GM19238 (cell line): ENCODE measurements around the gene DCAF12.

Source experiments
- DNase-seq: peaks from one replicate; pipeline ENCODE4 v3.0.0; 2011; ENCODE audit warnings: low spot score; ENCODE audit not compliant: insufficient read length

DCAF12 gene

DNA sequence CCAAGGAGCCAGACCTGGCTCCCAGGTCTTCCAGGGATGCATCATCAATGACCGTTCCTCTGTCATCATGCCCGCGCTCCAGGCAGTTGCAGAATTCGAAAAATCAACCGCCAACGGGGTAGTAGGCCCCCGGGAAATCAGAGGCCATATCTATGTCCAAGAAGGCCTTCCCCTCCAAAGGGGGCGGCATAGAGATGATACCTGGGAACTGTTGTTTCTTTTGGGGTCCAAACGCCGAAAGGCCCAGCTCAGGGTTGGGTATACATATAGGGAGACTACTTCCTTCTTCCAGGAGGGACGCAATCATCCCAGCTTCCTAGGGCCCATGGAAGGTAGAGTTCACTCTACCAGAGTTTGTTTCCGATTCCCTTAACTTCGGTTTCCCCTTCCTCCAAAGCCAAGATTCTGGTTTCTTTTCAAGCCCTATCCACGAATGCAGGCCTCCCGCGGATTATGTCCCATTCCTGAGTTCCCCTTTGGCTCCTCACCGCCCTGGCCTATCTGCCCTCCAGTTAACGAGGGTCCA lies 754 bp downstream of the DCAF12 start:
- DNase-seq = no peak

GRCh38 chr9:34124926-34125325 lies 1.6 kb downstream of the DCAF12 start:
- no peak for DNase-seq

GRCh38 chr9:34124099-34124498 lies 2.4 kb downstream of the DCAF12 start:
- no peak for DNase-seq

DNA sequence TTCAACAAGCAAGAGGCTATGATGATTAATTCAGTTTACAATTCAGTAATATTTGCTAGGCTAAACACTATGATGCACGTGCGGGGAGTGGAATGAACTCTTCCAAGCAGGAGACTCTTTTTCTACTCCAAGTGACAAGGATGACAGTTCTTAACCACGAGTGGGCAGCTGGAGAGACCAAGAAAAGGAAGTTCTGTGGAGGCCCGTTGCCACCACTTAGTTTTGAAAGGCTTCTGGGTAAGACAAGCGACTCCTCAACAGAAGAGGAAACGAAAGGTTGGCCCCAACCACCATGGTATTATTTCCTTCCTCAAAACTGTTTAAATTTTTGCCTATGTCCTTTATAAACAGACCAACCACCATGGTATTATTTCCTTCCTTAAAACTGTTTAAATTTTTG lies 2.8 kb downstream of the DCAF12 start:
- DNase-seq = peak; percentile 27

GRCh38 chr9:34121996-34122395 lies 4.5 kb downstream of the DCAF12 start:
- no peak for DNase-seq

DNA sequence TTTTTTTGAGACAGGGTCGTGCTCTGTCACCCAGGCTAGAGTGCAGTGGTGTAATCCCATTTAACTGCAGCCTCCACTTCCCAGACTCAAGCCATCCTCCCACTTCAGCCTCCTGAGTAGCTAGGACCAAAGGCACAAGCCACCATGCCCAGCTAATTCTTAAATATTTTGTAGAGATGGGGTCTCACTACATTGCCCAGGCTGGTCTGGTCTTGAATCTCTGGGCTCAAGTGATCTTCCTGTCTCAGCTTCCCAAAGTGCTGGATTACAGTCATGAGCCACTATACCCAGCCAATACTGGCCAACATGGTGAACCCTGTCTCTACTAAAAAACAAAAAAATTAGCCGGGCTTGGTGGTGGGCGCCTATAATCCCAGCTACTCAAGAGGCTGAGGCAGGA lies 6.8 kb downstream of the DCAF12 start:
- DNase-seq = no peak

DNA sequence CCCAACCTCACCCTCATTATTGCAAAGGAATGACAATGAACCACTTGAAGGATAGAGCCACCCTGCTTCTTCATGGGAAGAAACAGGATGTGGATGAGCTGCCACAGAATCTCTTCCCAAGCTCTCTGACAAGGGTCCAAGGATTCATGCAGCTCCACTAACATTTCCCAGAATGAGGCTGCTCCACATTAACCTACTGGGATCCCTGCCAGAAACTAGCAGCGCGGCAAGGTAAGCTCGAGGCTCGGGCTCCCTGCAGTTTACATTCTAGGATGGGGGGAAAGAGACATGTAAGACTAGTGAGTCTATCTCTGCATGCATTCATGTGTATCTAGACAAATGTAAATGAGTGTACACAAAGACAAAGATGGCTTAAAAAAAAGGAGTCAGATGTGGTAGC lies 12.1 kb downstream of the DCAF12 start:
- no peak for DNase-seq

GRCh38 chr9:34106110-34106509 lies 20.4 kb downstream of the DCAF12 start:
- no peak for DNase-seq

DNA sequence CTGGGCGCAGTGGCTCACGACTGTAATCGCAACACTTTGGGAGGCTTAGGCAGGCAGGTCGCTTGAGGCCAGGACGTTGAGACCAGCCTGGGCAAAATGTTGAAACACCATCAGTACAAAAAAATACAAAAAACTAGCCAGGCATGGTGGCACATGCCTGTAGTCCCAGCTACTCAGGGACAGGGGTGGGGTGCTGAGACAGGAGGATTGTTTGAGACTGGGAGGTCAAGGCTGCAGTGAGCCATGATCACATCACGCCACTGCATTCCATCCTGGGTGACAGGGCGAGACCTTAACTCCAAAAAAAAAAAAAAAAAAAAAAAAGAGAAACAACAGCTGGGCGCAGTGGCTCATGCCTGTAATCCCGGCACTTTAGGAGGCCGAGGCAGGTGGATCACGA lies 23.7 kb downstream of the DCAF12 start:
- no peak for DNase-seq

DNA sequence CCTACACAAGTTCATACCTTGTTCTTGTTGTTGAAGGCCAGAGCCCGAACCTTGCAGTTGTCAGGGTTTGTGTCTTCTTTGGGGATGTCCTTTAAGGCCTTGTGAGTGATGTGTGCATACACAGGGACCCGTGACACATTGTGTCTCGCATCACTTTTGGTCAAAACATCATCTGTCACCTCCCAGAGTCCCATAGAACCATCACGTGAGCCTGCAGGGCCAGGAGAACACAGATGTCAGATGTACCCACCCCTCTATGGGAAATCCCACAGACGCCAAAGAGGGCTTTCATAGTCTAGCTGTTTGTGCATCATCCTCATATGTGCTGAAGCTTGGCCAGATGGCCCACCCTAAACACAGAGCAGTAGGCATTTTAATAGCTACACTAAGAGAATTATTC lies 28.2 kb downstream of the DCAF12 start:
- DNase-seq = peak; percentile 15

GRCh38 chr9:34097865-34098264 lies 28.6 kb downstream of the DCAF12 start:
- no peak for DNase-seq

- DNase-seq = no peak
Observed at GRCh38 chr9:34096751-34097150, 29.7 kb downstream of the DCAF12 start.

DNA sequence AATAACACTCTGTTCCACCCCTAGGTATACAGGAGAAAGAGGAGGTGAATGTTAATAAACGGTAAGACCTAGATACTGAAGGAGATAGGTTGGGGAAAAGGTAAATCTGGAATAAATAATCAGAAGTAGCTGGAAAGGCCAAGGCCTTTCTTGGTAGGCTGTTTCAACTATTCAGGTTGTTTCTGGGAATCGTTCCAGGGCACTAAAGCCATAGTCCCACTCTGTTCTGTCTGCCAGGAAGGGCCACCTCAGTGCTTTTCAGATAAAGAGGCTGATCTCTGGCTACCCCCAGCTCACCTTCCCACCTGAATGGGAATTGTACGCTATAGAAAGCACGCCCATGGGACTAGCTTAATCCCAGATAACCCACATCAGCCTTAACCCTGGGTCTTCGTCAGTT lies 32.9 kb downstream of the DCAF12 start:
- no peak for DNase-seq

DNA sequence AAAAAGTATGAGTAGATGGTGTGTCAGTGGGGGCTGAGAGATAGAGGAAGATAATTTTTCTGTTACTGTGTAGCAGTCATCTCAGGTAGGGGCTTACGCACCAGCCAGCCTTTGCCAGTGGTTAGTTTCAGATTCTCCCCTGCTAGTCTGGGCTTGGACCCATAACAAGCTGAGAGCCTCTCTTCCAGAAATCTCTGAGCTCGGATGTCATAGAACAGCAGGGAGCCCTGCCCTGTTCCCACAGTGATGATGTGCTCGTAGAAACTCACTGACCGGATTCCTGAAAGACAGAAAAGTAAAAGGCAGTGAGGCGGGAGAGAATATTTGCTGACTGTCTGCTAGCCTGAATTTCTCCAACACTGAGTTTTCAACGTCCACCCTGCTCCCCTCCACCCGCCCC lies 37.2 kb downstream of the DCAF12 start:
- DNase-seq = no peak

DNA sequence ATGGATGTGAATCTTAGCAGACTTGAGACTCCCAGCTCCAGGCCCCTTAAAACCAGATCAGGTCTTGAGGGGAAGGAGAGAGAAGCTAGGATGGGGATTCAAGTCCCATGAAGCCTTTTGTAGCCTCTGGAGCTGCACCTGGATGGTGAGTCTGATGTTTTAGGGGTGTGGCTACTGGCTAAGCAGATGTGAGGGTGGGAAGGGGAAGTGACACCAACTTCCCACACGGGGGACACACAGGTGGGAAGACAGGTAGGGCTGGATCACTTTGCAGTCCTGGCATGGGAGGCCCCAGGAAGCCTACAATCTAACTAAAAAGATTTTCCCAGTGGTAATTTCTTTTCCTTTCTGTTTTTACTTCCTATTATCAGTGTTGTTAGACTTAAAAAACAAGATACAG lies 39.1 kb downstream of the DCAF12 start:
- DNase-seq = no peak

- no peak for DNase-seq
Observed at GRCh38 chr9:34086864-34087263, 39.6 kb downstream of the DCAF12 start.

DNA sequence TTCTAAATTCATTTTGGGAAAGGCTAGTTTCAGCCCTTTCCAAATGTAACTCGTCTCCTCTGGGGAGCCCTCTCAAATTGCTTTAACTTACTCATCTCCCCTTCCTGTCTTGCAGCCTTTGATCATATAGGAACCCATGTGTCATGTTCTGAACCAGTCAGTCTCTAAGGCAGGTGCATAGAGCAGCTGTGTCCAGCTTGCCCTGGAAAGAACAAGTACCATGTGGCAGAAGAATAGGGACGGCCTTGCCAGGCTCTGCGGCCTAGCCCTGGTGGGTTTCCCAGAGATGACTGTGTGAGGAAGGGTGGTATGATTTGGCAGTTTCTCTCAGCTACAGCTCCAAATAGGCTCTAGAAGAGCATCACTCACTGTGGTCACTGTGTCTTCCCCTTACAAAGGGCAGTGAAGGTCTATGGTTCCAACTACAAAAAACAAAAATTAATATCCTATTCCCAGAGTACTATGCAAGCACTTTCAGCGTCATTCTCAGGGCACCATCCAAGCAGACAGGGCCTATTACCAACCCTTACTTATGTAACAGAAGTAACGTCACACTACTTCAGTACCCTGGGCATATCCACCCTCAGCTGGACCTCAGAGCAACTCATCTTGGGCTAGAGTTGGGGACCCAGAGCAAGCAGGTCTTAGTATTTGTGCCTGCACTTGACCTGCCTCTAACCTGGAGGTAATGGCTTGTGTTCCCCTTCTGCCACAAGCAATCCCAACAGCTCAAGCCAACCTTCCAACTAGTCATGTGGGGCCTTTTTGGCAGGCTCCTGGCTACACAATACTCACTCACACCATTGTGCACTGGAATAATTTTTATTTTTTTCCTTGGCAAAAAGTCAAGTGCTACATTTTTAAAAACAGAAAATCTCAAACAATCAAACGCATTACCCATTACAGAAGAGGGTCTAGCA lies 40.7 kb downstream of the DCAF12 start:
- no peak for DNase-seq

GRCh38 chr9:34084562-34084961 lies 41.9 kb downstream of the DCAF12 start:
- DNase-seq = no peak

DNA sequence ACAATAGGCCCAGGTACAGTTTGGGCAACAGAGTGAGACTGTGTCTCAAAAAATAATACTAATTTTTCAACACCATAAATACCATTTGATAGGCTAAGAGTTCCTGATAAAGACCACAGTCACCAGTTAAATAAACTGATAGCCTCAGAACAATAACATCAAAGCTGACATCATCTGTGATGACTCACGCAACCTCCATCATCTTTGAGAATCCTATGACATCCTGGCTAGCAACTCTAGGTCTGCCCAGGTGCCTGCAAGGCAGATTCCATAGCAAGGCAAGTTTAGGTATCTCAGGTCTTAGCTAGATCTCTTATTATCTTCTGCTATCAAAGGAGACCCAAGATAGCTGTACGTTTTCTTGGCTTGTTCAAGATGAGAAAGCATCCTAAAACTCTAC lies 47.3 kb downstream of the DCAF12 start:
- no peak for DNase-seq

GRCh38 chr9:34072868-34073590 lies 53.5 kb downstream of the DCAF12 start:
- DNase-seq = no peak

- no peak for DNase-seq
Observed at GRCh38 chr9:34072410-34072809, 54.1 kb downstream of the DCAF12 start.

- no peak for DNase-seq
Observed at GRCh38 chr9:34070606-34071324, 55.7 kb downstream of the DCAF12 start.
